H1 (cell line): ENCODE data around the gene INPP5E. TPM values are rescaled to one million over a fixed set of nuclear protein-coding genes. Genes with fewer than 3 reads are reported as not detected.

Experiments used
- CTCF ChIA-PET: fragments of 300-600 bp; sonication (Branson Sonifier 250); formaldehyde crosslinking; loops from one replicate; lab custom pipeline; 2021; ENCODE audit not compliant: partially characterized antibody; lab: Charles Lee
- POLR2A ChIA-PET: fragments of 300-600 bp; sonication (Branson Sonifier 250); formaldehyde crosslinking; loops from one replicate; lab custom pipeline; 2021; ENCODE audit warnings: inconsistent platforms; ENCODE audit not compliant: partially characterized antibody; lab: Charles Lee
- DNase-seq, 2 experiments: peaks; one replicate each; pipeline versions ENCODE4 v3.0.0 to v3.0.0-alpha.2; 2010 to 2022; ENCODE audit warnings: low spot score in 2 of 2, low read depth in 1 of 2, mixed read lengths in 1 of 2
- FAIRE-seq: peaks from 2 replicates; lab custom pipeline; 2011; peaks lifted over from hg19 to GRCh38; lab: Jason Lieb, UNC
- H2AFZ ChIP-seq: 2 replicates; pipeline ENCODE4 v1.8.1; 2012; ENCODE audit warnings: low read length, inconsistent platforms
- H2AK5ac ChIP-seq: 2 replicates; pipeline ENCODE4 v1.6.1; 2013; ENCODE audit warnings: low read depth, low read length
- H2BK120ac ChIP-seq: replicated peaks from 2 replicates; pipeline ENCODE3; 2013; ENCODE audit warnings: low read depth, low read length, inconsistent platforms
- H2BK12ac ChIP-seq: 2 replicates; pipeline ENCODE4 v1.6.1; 2013; ENCODE audit warnings: low read depth, low read length
- H2BK15ac ChIP-seq: 2 replicates; pipeline ENCODE4 v1.6.1; 2013; ENCODE audit warnings: low read length
- H2BK20ac ChIP-seq: 2 replicates; pipeline ENCODE4 v1.6.1; 2013; ENCODE audit warnings: low read length
- H2BK5ac ChIP-seq: 2 replicates; pipeline ENCODE4 v1.6.1; 2013; ENCODE audit warnings: low read depth, low read length
- H3K14ac ChIP-seq: 2 replicates; pipeline ENCODE4 v1.6.1; 2013; ENCODE audit warnings: inconsistent platforms; ENCODE audit not compliant: insufficient read length
- H3K18ac ChIP-seq: 2 replicates; pipeline ENCODE4 v1.6.1; 2013; ENCODE audit warnings: low read length; ENCODE audit errors: extremely low read depth
- H3K23ac ChIP-seq: 2 replicates; pipeline ENCODE4 v1.6.1; 2013; ENCODE audit warnings: inconsistent platforms; ENCODE audit not compliant: insufficient read length
- H3K23me2 ChIP-seq: 2 replicates; pipeline ENCODE4 v1.6.1; 2013; ENCODE audit warnings: low read depth, low read length
- H3K27ac ChIP-seq: 2 replicates; pipeline ENCODE4 v1.6.1; 2011; ENCODE audit warnings: low read depth, low read length, inconsistent platforms
- H3K27me3 ChIP-seq, 4 experiments: replicated peaks in 1 of 4; 1 replicate in 1 of 4; 2 replicates in 3 of 4; pipeline versions ENCODE4 v1.6.1 to v1.8.1; 2011 to 2013; ENCODE audit warnings: low read length in 3 of 4, mild to moderate bottlenecking in 3 of 4, inconsistent platforms in 2 of 4, mixed read lengths in 2 of 4, moderate library complexity in 1 of 4; ENCODE audit not compliant: control insufficient read depth in 3 of 4, insufficient read depth in 3 of 4; ENCODE audit errors: extremely low read depth in 1 of 4
- H3K36me3 ChIP-seq, 4 experiments: 2 replicates each; pipeline versions ENCODE4 v1.6.1 to v1.8.1; 2011 to 2013; ENCODE audit warnings: mild to moderate bottlenecking in 4 of 4, low read length in 3 of 4, moderate library complexity in 2 of 4, control low read depth in 1 of 4, inconsistent platforms in 1 of 4; ENCODE audit not compliant: insufficient read depth in 4 of 4, control insufficient read depth in 2 of 4
- H3K4ac ChIP-seq: replicated peaks from 2 replicates; pipeline ENCODE3; 2013; ENCODE audit warnings: low read length, low read depth, mixed read lengths, inconsistent platforms; ENCODE audit not compliant: insufficient read length
- H3K4me1 ChIP-seq, 4 experiments: replicated peaks in 1 of 4; 1 replicate in 1 of 4; 2 replicates in 3 of 4; pipeline versions ENCODE4 v1.6.1 to v1.8.1; 2011 to 2013; ENCODE audit warnings: low read length in 3 of 4, inconsistent platforms in 2 of 4, mixed read lengths in 1 of 4; ENCODE audit not compliant: insufficient read depth in 4 of 4, control insufficient read depth in 3 of 4
- H3K4me2 ChIP-seq, 2 experiments: 2 replicates each; pipeline versions ENCODE4 v1.6.1 to v1.8.1; 2011 to 2013; ENCODE audit warnings: low read depth in 2 of 2, low read length in 2 of 2, control low read depth in 1 of 2, inconsistent platforms in 1 of 2, mild to moderate bottlenecking in 1 of 2; ENCODE audit not compliant: insufficient read depth in 1 of 2
- H3K4me3 ChIP-seq, 4 experiments: fragments of 200-600, 300-600 bp in 1 of 4; sonication (generic), shearing (Covaris generic), sonication (Bioruptor Twin) in 1 of 4; 2 replicates each; pipeline versions ENCODE4 v1.5.1 to v1.8.1; 2011 to 2016; ENCODE audit warnings: low read length in 4 of 4, low read depth in 3 of 4, control low read depth in 2 of 4, inconsistent platforms in 2 of 4, mild to moderate bottlenecking in 2 of 4, mixed read lengths in 1 of 4, moderate library complexity in 1 of 4; ENCODE audit not compliant: insufficient read depth in 2 of 4; ENCODE audit errors: extremely low read depth in 1 of 4
- H3K56ac ChIP-seq: replicated peaks from 2 replicates; pipeline ENCODE3; 2013; ENCODE audit warnings: low read depth, mild to moderate bottlenecking, mixed read lengths, low read length, inconsistent platforms; ENCODE audit not compliant: insufficient read length
- H3K79me1 ChIP-seq: 2 replicates; pipeline ENCODE4 v1.6.1; 2013; ENCODE audit warnings: low read depth, low read length, control low read depth
- H3K79me2 ChIP-seq, 2 experiments: 2 replicates each; pipeline versions ENCODE4 v1.6.1 to v1.8.1; 2012 to 2013; ENCODE audit warnings: low read length in 2 of 2, mild to moderate bottlenecking in 2 of 2, inconsistent platforms in 1 of 2; ENCODE audit not compliant: insufficient read depth in 2 of 2, control insufficient read depth in 1 of 2
- H3K9ac ChIP-seq, 4 experiments: replicated peaks in 1 of 4; 1 replicate in 1 of 4; 2 replicates in 3 of 4; pipeline versions ENCODE4 v1.6.1 to v1.8.1; 2011 to 2013; ENCODE audit warnings: low read depth in 3 of 4, low read length in 3 of 4, control low read depth in 2 of 4, mild to moderate bottlenecking in 2 of 4, moderate library complexity in 2 of 4, inconsistent platforms in 1 of 4; ENCODE audit errors: extremely low read depth in 1 of 4
- H3K9me3 ChIP-seq, 2 experiments: 2 replicates each; pipeline versions ENCODE4 v1.6.1 to v1.8.1; 2012 to 2013; ENCODE audit warnings: mild to moderate bottlenecking in 2 of 2, moderate library complexity in 2 of 2, control low read depth in 1 of 2, inconsistent platforms in 1 of 2, low read depth in 1 of 2, low read length in 1 of 2, mixed read lengths in 1 of 2; ENCODE audit not compliant: insufficient read depth in 2 of 2
- H4K20me1 ChIP-seq, 2 experiments: replicated peaks in 1 of 2; 2 replicates each; pipeline versions ENCODE3 to v1.8.1; 2011 to 2013; ENCODE audit warnings: inconsistent platforms in 2 of 2, low read length in 2 of 2, mild to moderate bottlenecking in 1 of 2; ENCODE audit not compliant: insufficient read depth in 2 of 2, control insufficient read depth in 1 of 2
- H4K5ac ChIP-seq: 2 replicates; pipeline ENCODE4 v1.6.1; 2013; ENCODE audit warnings: low read length, low read depth, mixed read lengths, inconsistent platforms; ENCODE audit not compliant: insufficient read length
- H4K8ac ChIP-seq: 2 replicates; pipeline ENCODE4 v1.8.0; 2013; ENCODE audit warnings: mild to moderate bottlenecking, moderate library complexity, low read length, inconsistent platforms; ENCODE audit not compliant: insufficient read depth; ENCODE audit errors: extremely low read depth
- H4K91ac ChIP-seq: replicated peaks from 2 replicates; pipeline ENCODE3; 2013; ENCODE audit warnings: low read length, mixed read lengths, inconsistent platforms; ENCODE audit not compliant: insufficient read length
- ASH2L ChIP-seq: fragments of 200-600, 300-600 bp; sonication (generic); IDR thresholded peaks from one replicate; pipeline ENCODE4 v1.7.1; 2017; ENCODE audit warnings: low read length
- BRCA1 ChIP-seq: IDR thresholded peaks from 2 replicates; pipeline ENCODE4 v1.6.1; 2012; ENCODE audit warnings: low read depth, low read length, improper control_type of control experiment
- EGR1 ChIP-seq: IDR thresholded peaks from 2 replicates; pipeline ENCODE4 v1.6.1; 2011; ENCODE audit warnings: low read depth, low read length, borderline replicate concordance
- FOSL1 ChIP-seq: IDR thresholded peaks from 2 replicates; pipeline ENCODE4 v1.6.1; 2011; ENCODE audit warnings: mild to moderate bottlenecking, low read depth, low read length, moderate library complexity; ENCODE audit not compliant: insufficient read depth
- MAFK ChIP-seq: IDR thresholded peaks from 2 replicates; pipeline ENCODE4 v1.6.1; 2012; ENCODE audit warnings: low read depth, mild to moderate bottlenecking, improper control_type of control experiment, low read length
- RAD21 ChIP-seq, 2 experiments: IDR thresholded peaks in 1 of 2; conservative IDR thresholded peaks in 1 of 2; 2 replicates each; pipeline ENCODE4 v1.6.1; 2011; ENCODE audit warnings: low read depth in 2 of 2, low read length in 2 of 2, improper control_type of control experiment in 1 of 2, inconsistent platforms in 1 of 2, mild to moderate bottlenecking in 1 of 2, moderate library complexity in 1 of 2
- SIRT6 ChIP-seq: IDR thresholded peaks from one replicate; pipeline ENCODE4 v1.7.1; 2012; ENCODE audit warnings: low read length, inconsistent platforms
- SP4 ChIP-seq: IDR thresholded peaks from 2 replicates; pipeline ENCODE4 v1.6.1; 2012; ENCODE audit warnings: low read length, inconsistent platforms
- SUZ12 ChIP-seq: fragments of 200-600 bp; sonication (generic); IDR thresholded peaks from 2 replicates; pipeline ENCODE4 v1.6.1; 2012; ENCODE audit warnings: mild to moderate bottlenecking, inconsistent platforms, low read length, moderate library complexity, mixed read lengths
- TEAD4 ChIP-seq: IDR thresholded peaks from 2 replicates; pipeline ENCODE4 v1.6.1; 2012; ENCODE audit warnings: low read depth, low read length, inconsistent platforms, mixed read lengths
- WGBS, 2 experiments: shearing (Covaris generic) in 1 of 2; methylation state at CpG; one replicate each; pipeline versions ENCODE4 v1.1.6 to v1.1.7; 2013 to 2015; ENCODE audit warnings: low lambda C conversion rate in 2 of 2, mixed read lengths in 2 of 2, inconsistent platforms in 1 of 2, low coverage in 1 of 2, missing lambda C conversion rate in 1 of 2; ENCODE audit not compliant: insufficient replicate concordance in 2 of 2, insufficient coverage in 1 of 2, insufficient read length in 1 of 2; ENCODE audit errors: extremely low coverage in 1 of 2, missing lambda C conversion rate in 1 of 2; 5-methylcytosine and 5-hydroxymethylcytosine counted together
- polyA plus RNA-seq, 7 experiments: library from polyadenylated mRNA; depleted of rRNA in 3 of 7; stranded (reverse) in 5 of 7; unstranded in 2 of 7; fragments of >200 nt in 5 of 7; fragments of 200-250 nt in 2 of 7; gene quantifications; 1 replicate in 5 of 7; 2 replicates in 1 of 7; 4 replicates in 1 of 7; pipeline versions ENCODE4 v1.2.1 to v1.2.3, GENCODE V29; 2011 to 2013; ENCODE audit warnings: missing spikeins in 2 of 7, mixed read lengths in 2 of 7
- total RNA-seq: library from RNA; stranded (reverse); fragmentation: NEBNext Ultra II Directional; extraction: Animal tissue kit (Norgen Biotek cat#: 25700); gene quantifications from 2 replicates; pipeline ENCODE4 v1.2.1, GENCODE V29; 2021
- TF ChIP-seq, protein P1 (sequence below), 3 experiments: IDR thresholded peaks; 1 replicate in 2 of 3; 2 replicates in 1 of 3; pipeline versions ENCODE4 v1.5.1 to v1.6.1; 2011; ENCODE audit warnings: low read length in 3 of 3, mild to moderate bottlenecking in 3 of 3, inconsistent platforms in 2 of 3, low read depth in 1 of 3, moderate library complexity in 1 of 3; ENCODE audit not compliant: insufficient read depth in 1 of 3; ENCODE audit errors: control extremely low read depth in 1 of 3

INPP5E gene
- total and polyA plus RNA-seq, 2 of the 8 experiments (the other 6 are each of a cell fraction or from before 2014, with no cell fraction given): 8.7 to 11.3 TPM

DNA sequence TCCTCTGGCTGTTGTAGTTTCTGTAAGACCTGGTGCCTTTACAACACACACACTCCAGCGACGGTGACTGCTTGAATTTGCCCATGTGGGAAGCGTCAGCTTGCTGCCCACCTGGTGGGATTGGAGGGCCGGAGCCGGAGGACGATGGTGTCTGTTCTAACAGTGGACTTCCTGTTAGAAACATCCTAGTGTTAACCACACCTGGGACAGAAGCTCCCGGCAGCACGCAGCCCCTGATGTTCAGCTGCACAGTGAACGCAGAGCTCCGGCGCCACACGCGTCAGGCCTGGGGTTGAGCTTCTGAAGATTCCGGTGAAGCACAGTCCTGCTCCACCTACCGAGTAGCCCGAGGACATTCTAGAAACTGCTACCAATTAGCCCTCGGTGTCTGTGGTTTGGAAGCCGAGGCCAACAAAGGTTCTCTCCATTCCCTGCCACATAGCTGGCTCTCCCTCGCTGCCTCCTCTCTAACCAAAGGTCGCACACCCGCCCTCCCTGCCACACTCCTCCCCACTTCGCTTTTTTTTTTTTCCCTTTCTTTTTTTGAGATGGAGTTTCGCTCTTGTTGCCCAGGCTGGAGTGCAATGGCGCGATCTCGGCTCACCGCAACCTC is 14.8 kb downstream of the INPP5E start:
- no peak overlapping the region for H3K4ac ChIP-seq
- WGBS, 2 experiments: 90% methylated on average over 20 of the region's 27 CpGs; no CpG with 5 or more reads in 1 of the 2 experiments
- H2AK5ac ChIP-seq: no peak overlapping the region
- no peak overlapping the region for H3K23ac ChIP-seq
- H2AFZ ChIP-seq: no peak overlapping the region
- FAIRE-seq (no peak), DNase-seq (no peak)
- H3K9ac ChIP-seq: no peak overlapping the region
- no peaks in the 10 kb centered on the region for H3K79me2 ChIP-seq
- ChIA-PET CTCF (interaction anchor here (0.9 to 2.3 kb wide), 5 partner anchors 11 to 86 kb away, joined by 4 to 12 read pairs (median 5); no protein-coding TSS in a partner anchor), POLR2A (interaction anchor here (0.7 to 4.0 kb wide), 22 partner anchors 9 to 147 kb away, joined by 3 to 26 read pairs (median 4); partner anchors contain the start of genes ENTR1 and PMPCA)
- no peaks in the 10 kb centered on the region for H3K4me1 ChIP-seq
- no peaks in the 10 kb centered on the region for H3K79me1 ChIP-seq
- no peak overlapping the region for H2BK20ac ChIP-seq
- H2BK12ac ChIP-seq: no peak overlapping the region
- no peaks in the 10 kb centered on the region for H3K23me2 ChIP-seq
- H2BK15ac ChIP-seq: no peak overlapping the region
- no peak overlapping the region for H3K4me3 ChIP-seq
- H4K5ac ChIP-seq: no peak overlapping the region
- no peak overlapping the region for H3K27ac ChIP-seq
- no peak overlapping the region for H3K18ac ChIP-seq
- no peaks in the 10 kb centered on the region for H3K9me3 ChIP-seq
- no peak overlapping the region for H2BK120ac ChIP-seq
- H3K56ac ChIP-seq: no peak overlapping the region
- H3K27me3 ChIP-seq: no peaks in the 10 kb centered on the region
- no peak overlapping the region for H3K4me2 ChIP-seq
- peaks cover 3% of the 10 kb centered on the region in 2 experiments for H4K20me1 ChIP-seq
- peaks cover 16 to 33% (median 29%) of the 10 kb centered on the region in 4 experiments; a peak in 7 of 8 replicates for H3K36me3 ChIP-seq
- H4K91ac ChIP-seq: no peak overlapping the region
- peak overlapping the region; percentile 57; the same call in 1 of the 2 replicates for H4K8ac ChIP-seq
- H2BK5ac ChIP-seq: no peak overlapping the region
- no peak overlapping the region for H3K14ac ChIP-seq
- TF ChIP-seq SP4: no peak
- no peak for TF ChIP-seq ASH2L
- TF ChIP-seq MAFK: no peak
- no peak for TF ChIP-seq RAD21 (IDR thresholded peaks at IDR 0.05 in 1 of 2, conservative IDR thresholded peaks at IDR 0.05 in 1 of 2; ENCODE audit: low read depth in 2 of 2, low read length in 2 of 2)
- no peak for TF ChIP-seq SIRT6
- no peak for TF ChIP-seq SUZ12
- no peak for TF ChIP-seq EGR1
- TF ChIP-seq TEAD4: no peak
- TF ChIP-seq, protein P1, sequence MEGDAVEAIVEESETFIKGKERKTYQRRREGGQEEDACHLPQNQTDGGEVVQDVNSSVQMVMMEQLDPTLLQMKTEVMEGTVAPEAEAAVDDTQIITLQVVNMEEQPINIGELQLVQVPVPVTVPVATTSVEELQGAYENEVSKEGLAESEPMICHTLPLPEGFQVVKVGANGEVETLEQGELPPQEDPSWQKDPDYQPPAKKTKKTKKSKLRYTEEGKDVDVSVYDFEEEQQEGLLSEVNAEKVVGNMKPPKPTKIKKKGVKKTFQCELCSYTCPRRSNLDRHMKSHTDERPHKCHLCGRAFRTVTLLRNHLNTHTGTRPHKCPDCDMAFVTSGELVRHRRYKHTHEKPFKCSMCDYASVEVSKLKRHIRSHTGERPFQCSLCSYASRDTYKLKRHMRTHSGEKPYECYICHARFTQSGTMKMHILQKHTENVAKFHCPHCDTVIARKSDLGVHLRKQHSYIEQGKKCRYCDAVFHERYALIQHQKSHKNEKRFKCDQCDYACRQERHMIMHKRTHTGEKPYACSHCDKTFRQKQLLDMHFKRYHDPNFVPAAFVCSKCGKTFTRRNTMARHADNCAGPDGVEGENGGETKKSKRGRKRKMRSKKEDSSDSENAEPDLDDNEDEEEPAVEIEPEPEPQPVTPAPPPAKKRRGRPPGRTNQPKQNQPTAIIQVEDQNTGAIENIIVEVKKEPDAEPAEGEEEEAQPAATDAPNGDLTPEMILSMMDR (IDR thresholded peaks at IDR 0.05; ENCODE audit: control extremely low read depth in 1 of 3, insufficient read depth in 1 of 3, low read depth in 1 of 3, low read length in 3 of 3): no peak
- TF ChIP-seq FOSL1: no peak
- no peak for TF ChIP-seq BRCA1
